ENCODE results near the gene PTCRA. TPM values are rescaled to one million over a fixed set of nuclear protein-coding genes. Genes with fewer than 3 reads are reported as not detected.

PTCRA gene
- total RNA-seq, 1 donor from 2014 or later = not detected

DNA sequence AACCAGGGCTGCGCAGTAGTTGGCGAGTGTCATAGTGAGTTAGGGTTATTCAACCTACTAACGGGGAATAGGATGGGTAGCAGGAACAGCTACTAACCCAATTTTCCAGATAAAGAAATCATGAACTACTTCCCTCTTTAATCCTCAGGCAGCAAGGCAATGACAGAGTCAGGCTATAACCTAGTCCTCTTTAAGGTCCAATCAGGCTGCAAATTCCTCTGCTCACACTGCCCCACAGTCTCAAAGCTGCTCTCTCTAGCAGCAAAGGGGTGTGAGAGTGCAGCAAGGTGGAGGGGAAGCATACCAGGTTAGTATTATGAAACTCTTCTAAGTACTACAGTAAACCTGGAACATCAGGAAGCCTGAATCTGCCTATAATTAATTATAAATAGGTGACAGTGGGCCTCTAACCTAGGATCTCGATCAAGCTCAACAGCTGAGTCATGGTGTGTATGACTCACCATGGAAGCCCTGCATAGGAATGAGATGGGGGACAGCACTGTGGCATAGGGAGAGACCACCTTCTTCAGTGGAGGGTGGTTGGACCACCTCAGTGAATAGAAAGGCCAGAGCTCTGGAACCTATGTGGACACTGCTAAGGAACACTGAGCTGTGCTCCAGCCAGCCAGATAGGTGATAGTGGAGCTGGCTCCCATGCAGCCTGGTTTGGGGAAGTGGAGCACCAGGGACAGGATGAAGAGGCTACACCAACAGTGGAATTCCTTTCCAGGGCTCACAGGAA lies 55.2 kb downstream of the PTCRA start:
- DNase-seq (ENCODE audit: low read depth, low spot score) = no peak

DNA sequence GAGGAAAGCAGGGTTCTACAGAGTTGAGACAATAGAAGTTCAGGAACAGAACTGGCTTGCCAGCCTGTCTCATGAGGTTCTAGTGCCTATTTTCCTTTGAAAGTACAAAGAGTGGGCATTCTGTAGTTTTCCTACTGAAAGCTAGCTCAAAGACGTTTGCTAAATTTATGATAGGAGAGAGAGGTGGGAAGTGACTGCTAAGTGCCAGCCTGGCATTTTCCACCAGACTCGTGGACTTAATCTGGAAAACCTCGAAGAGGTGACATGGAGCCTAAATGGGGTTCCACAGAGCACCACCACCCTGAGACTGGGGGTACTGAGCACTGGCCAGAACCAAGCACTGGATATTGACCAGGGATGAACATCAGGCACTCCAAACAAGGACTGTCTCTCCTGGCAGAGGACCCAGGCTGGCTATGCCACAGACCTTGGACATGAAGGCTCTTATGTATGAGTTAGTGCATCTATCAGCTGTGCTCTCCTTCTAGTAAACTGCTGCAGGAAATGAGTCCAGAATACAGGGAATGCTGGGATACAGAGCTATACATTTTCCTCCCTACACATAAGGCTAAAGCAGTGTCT lies 56.0 kb downstream of the PTCRA start:
- no peak for DNase-seq (ENCODE audit: low read depth, low spot score)

DNA sequence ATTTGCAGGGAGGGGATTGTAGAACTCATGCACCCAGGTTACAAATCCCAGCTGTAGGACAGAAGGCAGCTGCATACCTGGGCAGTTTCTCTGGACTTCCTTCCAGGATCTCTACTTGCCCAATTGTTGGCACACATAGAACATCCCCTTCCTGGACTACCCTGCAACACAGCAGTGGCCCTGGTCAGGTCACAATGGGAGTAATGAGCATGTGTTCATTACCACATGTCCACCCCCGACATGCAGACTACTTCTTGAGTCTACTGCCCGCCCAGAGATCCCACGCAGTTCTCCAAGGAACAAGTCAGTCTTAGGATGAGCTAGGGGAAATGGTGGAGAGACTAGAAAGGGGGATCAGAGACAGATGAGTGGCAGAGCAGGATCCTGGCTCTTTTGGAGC lies 58.1 kb downstream of the PTCRA start:
- DNase-seq (ENCODE audit: low read depth, low spot score) = no peak

DNA sequence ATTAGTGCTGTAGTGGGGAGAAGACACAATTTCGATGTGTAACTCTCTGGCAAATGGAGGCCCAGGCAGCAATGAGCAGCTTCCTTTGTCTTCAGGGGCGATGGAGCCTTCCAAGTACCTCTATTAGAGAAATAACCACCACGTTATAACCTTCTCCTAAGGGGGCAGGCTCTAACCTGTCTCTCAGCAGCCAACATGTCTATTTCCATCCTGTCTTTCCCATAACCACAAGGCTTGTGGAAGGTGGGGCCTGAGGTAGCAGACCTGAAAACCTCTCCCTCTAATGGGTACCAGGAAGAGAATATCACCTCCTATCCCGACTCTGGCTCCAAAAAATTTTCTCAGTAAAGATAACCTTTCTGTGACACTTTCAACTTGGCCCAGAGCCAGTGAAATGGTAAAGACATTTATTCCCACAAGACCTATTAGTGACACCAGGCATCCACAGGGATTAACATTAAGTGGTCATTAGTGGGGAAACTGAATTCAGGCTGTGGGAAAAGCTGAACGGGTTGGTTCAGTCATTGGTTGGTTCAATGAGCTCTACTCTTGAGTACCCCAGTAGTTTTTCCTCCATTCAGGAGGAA lies 59.2 kb downstream of the PTCRA start:
- no peak for DNase-seq (ENCODE audit: low read depth, low spot score)

Other genes starting within 250 kb of the PTCRA start
- 0.13 and 0.21 TPM in 2 replicates for gene PRPH2, start 193.5 kb upstream of the PTCRA start, total RNA-seq
- gene TBCC, start 169.9 kb upstream of the PTCRA start, total RNA-seq = 33.2 and 37.4 TPM in 2 replicates
- gene BICRAL, start 134.0 kb upstream of the PTCRA start, total RNA-seq = 2.7 and 3.5 TPM in 2 replicates
- gene RPL7L1, start 36.4 kb upstream of the PTCRA start, total RNA-seq = 127 and 158 TPM in 2 replicates
- gene CNPY3, start 13.4 kb downstream of the PTCRA start, total RNA-seq = 21.2 and 41.7 TPM in 2 replicates
- gene GNMT, start 44.7 kb downstream of the PTCRA start, total RNA-seq = 0.13 and 0.21 TPM in 2 replicates
- gene PEX6, start 63.1 kb downstream of the PTCRA start, total RNA-seq = 21.7 and 32.7 TPM in 2 replicates
- gene PPP2R5D, start 68.5 kb downstream of the PTCRA start, total RNA-seq = 36.1 and 45.3 TPM in 2 replicates
- gene MEA1, start 97.9 kb downstream of the PTCRA start, total RNA-seq = 48.4 and 55.7 TPM in 2 replicates
- 123 and 148 TPM in 2 replicates for gene KLHDC3, start 98.2 kb downstream of the PTCRA start, total RNA-seq
- gene RRP36, start 105.6 kb downstream of the PTCRA start, total RNA-seq = 112 and 137 TPM in 2 replicates
- gene CUL7, start 137.8 kb downstream of the PTCRA start, total RNA-seq = 26.5 and 27.0 TPM in 2 replicates
- gene MRPL2, start 143.4 kb downstream of the PTCRA start, total RNA-seq = 21.8 and 24.3 TPM in 2 replicates
- gene KLC4, start 143.6 kb downstream of the PTCRA start, total RNA-seq = 13.8 and 16.2 TPM in 2 replicates
- gene PTK7, start 160.3 kb downstream of the PTCRA start, total RNA-seq = 2.6 and 5.8 TPM in 2 replicates

Data from pulmonary artery endothelial cell (primary cell).